ENCODE data around the gene RASA4B. TPM values are rescaled to one million over a fixed set of nuclear protein-coding genes. Genes with fewer than 3 reads are reported as not detected.
A peak's percentile ranks its signal among the peaks of the same experiment; 100 is the strongest.

RASA4B gene
- total and polyA plus RNA-seq, 9 of the 15 experiments (the other 6 are each of a cell fraction or from before 2014, with no cell fraction given), result 0.01 to 2.9 (median 1.5) TPM; not detected in 1

DNA sequence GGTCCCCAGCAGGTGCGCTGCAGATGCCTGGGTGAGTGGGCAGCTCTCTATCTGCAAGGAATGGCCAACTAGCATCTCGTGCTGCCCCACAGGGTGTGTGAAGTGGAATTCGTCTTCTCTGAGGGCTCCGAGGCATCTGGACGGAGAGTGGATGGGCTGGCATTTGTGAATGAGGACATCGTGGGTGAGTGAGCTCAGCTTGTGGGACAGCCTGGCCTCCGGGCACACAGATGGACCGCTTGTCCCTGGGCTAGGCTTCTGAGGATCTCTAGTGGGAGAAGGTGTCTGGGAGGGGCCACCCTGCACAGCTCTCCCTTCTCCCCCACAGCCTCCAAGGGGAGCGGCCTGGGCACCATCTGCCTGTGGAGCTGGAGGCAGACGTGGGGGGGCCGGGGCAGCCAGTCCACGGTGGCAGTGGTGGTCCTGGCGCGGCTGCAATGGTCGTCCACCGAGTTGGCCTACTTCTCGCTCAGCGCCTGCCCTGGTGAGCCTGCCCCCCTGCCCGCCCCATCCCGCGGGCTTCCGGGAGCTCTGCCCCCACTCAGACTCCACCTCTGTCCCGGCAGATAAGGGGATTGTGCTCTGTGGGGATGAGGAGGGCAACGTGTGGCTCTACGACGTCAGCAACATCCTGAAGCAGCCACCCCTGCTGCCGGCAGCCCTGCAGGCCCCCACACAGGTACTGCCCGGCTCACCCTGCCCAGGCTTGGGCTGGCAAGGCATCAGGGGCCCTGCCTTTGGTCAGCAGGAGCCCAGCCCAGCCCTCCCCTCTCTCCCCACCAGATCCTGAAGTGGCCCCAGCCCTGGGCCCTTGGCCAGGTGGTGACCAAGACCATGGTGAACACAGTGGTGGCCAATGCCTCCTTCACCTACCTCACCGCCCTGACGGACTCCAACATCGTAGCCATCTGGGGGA, 45.2 kb downstream of the RASA4B start (continued):
- TF ChIP-seq, protein P1, sequence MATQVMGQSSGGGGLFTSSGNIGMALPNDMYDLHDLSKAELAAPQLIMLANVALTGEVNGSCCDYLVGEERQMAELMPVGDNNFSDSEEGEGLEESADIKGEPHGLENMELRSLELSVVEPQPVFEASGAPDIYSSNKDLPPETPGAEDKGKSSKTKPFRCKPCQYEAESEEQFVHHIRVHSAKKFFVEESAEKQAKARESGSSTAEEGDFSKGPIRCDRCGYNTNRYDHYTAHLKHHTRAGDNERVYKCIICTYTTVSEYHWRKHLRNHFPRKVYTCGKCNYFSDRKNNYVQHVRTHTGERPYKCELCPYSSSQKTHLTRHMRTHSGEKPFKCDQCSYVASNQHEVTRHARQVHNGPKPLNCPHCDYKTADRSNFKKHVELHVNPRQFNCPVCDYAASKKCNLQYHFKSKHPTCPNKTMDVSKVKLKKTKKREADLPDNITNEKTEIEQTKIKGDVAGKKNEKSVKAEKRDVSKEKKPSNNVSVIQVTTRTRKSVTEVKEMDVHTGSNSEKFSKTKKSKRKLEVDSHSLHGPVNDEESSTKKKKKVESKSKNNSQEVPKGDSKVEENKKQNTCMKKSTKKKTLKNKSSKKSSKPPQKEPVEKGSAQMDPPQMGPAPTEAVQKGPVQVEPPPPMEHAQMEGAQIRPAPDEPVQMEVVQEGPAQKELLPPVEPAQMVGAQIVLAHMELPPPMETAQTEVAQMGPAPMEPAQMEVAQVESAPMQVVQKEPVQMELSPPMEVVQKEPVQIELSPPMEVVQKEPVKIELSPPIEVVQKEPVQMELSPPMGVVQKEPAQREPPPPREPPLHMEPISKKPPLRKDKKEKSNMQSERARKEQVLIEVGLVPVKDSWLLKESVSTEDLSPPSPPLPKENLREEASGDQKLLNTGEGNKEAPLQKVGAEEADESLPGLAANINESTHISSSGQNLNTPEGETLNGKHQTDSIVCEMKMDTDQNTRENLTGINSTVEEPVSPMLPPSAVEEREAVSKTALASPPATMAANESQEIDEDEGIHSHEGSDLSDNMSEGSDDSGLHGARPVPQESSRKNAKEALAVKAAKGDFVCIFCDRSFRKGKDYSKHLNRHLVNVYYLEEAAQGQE (IDR thresholded peaks at IDR 0.05; ENCODE audit: borderline replicate concordance), result no peak
- TF ChIP-seq, protein P1 (CRISPR knock-in tag; IDR thresholded peaks at IDR 0.05; ENCODE audit: low read depth), result 0 out of 2 replicates have a peak, but pooled peaks have one; percentile 44
- TF ChIP-seq ZBED1 (IDR thresholded peaks at IDR 0.05), result no peak
- no peak for TF ChIP-seq ZNF316 (IDR thresholded peaks at IDR 0.05)
- no peak for TF ChIP-seq CTBP1 (IDR thresholded peaks at IDR 0.05; ENCODE audit: borderline replicate concordance)
- TF ChIP-seq, protein P2, sequence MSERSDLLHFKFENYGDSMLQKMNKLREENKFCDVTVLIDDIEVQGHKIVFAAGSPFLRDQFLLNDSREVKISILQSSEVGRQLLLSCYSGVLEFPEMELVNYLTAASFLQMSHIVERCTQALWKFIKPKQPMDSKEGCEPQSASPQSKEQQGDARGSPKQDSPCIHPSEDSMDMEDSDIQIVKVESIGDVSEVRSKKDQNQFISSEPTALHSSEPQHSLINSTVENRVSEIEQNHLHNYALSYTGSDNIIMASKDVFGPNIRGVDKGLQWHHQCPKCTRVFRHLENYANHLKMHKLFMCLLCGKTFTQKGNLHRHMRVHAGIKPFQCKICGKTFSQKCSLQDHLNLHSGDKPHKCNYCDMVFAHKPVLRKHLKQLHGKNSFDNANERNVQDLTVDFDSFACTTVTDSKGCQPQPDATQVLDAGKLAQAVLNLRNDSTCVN (CRISPR knock-in tag; IDR thresholded peaks at IDR 0.05), result no peak
- no peak for TF ChIP-seq POLR2H (tag; IDR thresholded peaks at IDR 0.05; ENCODE audit: low read depth)
- peak; percentile 42; the same call in 1 of the 2 replicates for TF ChIP-seq POLR2AphosphoS5 (IDR thresholded peaks at IDR 0.05; ENCODE audit: control insufficient read depth, insufficient read depth, low read depth, low read length)
- no peak for TF ChIP-seq ZFP36 (IDR thresholded peaks at IDR 0.05; ENCODE audit: low read depth, low read length, partially characterized antibody)
- TF ChIP-seq ETS2 (tag; IDR thresholded peaks at IDR 0.05; ENCODE audit: borderline replicate concordance, poor library complexity, severe bottlenecking), result no peak
- TF ChIP-seq CBX8 (IDR thresholded peaks at IDR 0.05; ENCODE audit: borderline replicate concordance, extremely low read depth, low read depth, low read length, poor library complexity, severe bottlenecking), result no peak
- TF ChIP-seq POLR2AphosphoS2 (IDR thresholded peaks at IDR 0.05; ENCODE audit: low read length), result 0 out of 2 replicates have a peak, but pooled peaks have one; percentile 33
- TF ChIP-seq TBP (optimal IDR thresholded peaks at IDR 0.05; ENCODE audit: low read depth, low read length), result no peak
- no peak for TF ChIP-seq CHCHD3 (CRISPR knock-in tag; IDR thresholded peaks at IDR 0.05)
- TF ChIP-seq SIX5 (IDR thresholded peaks at IDR 0.05; ENCODE audit: borderline replicate concordance in 1 of 2, insufficient read depth in 1 of 2, low read depth in 1 of 2, low read length in 2 of 2), result no peak
- TF ChIP-seq CHD1 (IDR thresholded peaks at IDR 0.05; ENCODE audit: low read length), result no peak
- 0 out of 2 replicates have a peak, but pooled peaks have one; percentile 12 for TF ChIP-seq ERF (CRISPR knock-in tag; IDR thresholded peaks at IDR 0.05)
- no peak for TF ChIP-seq SMARCC2 (IDR thresholded peaks at IDR 0.05; ENCODE audit: low read depth)
- TF ChIP-seq NRF1 (conservative IDR thresholded peaks at IDR 0.05 in 1 of 2, IDR thresholded peaks at IDR 0.05 in 1 of 2), result no peak
